H1 (cell line): ENCODE measurements around the gene BCAS1. TPM values are rescaled to one million over a fixed set of nuclear protein-coding genes. Genes with fewer than 3 reads are reported as not detected.

Experiments
- CTCF ChIA-PET: fragments of 300-600 bp; sonication (Branson Sonifier 250); formaldehyde crosslinking; loops from one replicate; lab custom pipeline; 2021; ENCODE audit not compliant: partially characterized antibody; lab: Charles Lee
- POLR2A ChIA-PET: fragments of 300-600 bp; sonication (Branson Sonifier 250); formaldehyde crosslinking; loops from one replicate; lab custom pipeline; 2021; ENCODE audit warnings: inconsistent platforms; ENCODE audit not compliant: partially characterized antibody; lab: Charles Lee
- DNase-seq, 2 experiments: peaks; one replicate each; pipeline versions ENCODE4 v3.0.0 to v3.0.0-alpha.2; 2010 to 2022; ENCODE audit warnings: low spot score in 2 of 2, low read depth in 1 of 2, mixed read lengths in 1 of 2
- FAIRE-seq: peaks from 2 replicates; lab custom pipeline; 2011; peaks lifted over from hg19 to GRCh38; lab: Jason Lieb, UNC
- H2AFZ ChIP-seq: 2 replicates; pipeline ENCODE4 v1.8.1; 2012; ENCODE audit warnings: low read length, inconsistent platforms
- H2AK5ac ChIP-seq: 2 replicates; pipeline ENCODE4 v1.6.1; 2013; ENCODE audit warnings: low read depth, low read length
- H2BK120ac ChIP-seq: replicated peaks from 2 replicates; pipeline ENCODE3; 2013; ENCODE audit warnings: low read depth, low read length, inconsistent platforms
- H2BK12ac ChIP-seq: 2 replicates; pipeline ENCODE4 v1.6.1; 2013; ENCODE audit warnings: low read depth, low read length
- H2BK15ac ChIP-seq: 2 replicates; pipeline ENCODE4 v1.6.1; 2013; ENCODE audit warnings: low read length
- H2BK20ac ChIP-seq: 2 replicates; pipeline ENCODE4 v1.6.1; 2013; ENCODE audit warnings: low read length
- H2BK5ac ChIP-seq: 2 replicates; pipeline ENCODE4 v1.6.1; 2013; ENCODE audit warnings: low read depth, low read length
- H3K14ac ChIP-seq: 2 replicates; pipeline ENCODE4 v1.6.1; 2013; ENCODE audit warnings: inconsistent platforms; ENCODE audit not compliant: insufficient read length
- H3K18ac ChIP-seq: 2 replicates; pipeline ENCODE4 v1.6.1; 2013; ENCODE audit warnings: low read length; ENCODE audit errors: extremely low read depth
- H3K23ac ChIP-seq: 2 replicates; pipeline ENCODE4 v1.6.1; 2013; ENCODE audit warnings: inconsistent platforms; ENCODE audit not compliant: insufficient read length
- H3K23me2 ChIP-seq: 2 replicates; pipeline ENCODE4 v1.6.1; 2013; ENCODE audit warnings: low read depth, low read length
- H3K27ac ChIP-seq: 2 replicates; pipeline ENCODE4 v1.6.1; 2011; ENCODE audit warnings: low read depth, low read length, inconsistent platforms
- H3K27me3 ChIP-seq, 4 experiments: replicated peaks in 1 of 4; 1 replicate in 1 of 4; 2 replicates in 3 of 4; pipeline versions ENCODE4 v1.6.1 to v1.8.1; 2011 to 2013; ENCODE audit warnings: low read length in 3 of 4, mild to moderate bottlenecking in 3 of 4, inconsistent platforms in 2 of 4, mixed read lengths in 2 of 4, moderate library complexity in 1 of 4; ENCODE audit not compliant: control insufficient read depth in 3 of 4, insufficient read depth in 3 of 4; ENCODE audit errors: extremely low read depth in 1 of 4
- H3K36me3 ChIP-seq, 4 experiments: 2 replicates each; pipeline versions ENCODE4 v1.6.1 to v1.8.1; 2011 to 2013; ENCODE audit warnings: mild to moderate bottlenecking in 4 of 4, low read length in 3 of 4, moderate library complexity in 2 of 4, control low read depth in 1 of 4, inconsistent platforms in 1 of 4; ENCODE audit not compliant: insufficient read depth in 4 of 4, control insufficient read depth in 2 of 4
- H3K4ac ChIP-seq: replicated peaks from 2 replicates; pipeline ENCODE3; 2013; ENCODE audit warnings: low read length, low read depth, mixed read lengths, inconsistent platforms; ENCODE audit not compliant: insufficient read length
- H3K4me1 ChIP-seq, 4 experiments: replicated peaks in 1 of 4; 1 replicate in 1 of 4; 2 replicates in 3 of 4; pipeline versions ENCODE4 v1.6.1 to v1.8.1; 2011 to 2013; ENCODE audit warnings: low read length in 3 of 4, inconsistent platforms in 2 of 4, mixed read lengths in 1 of 4; ENCODE audit not compliant: insufficient read depth in 4 of 4, control insufficient read depth in 3 of 4
- H3K4me2 ChIP-seq, 2 experiments: 2 replicates each; pipeline versions ENCODE4 v1.6.1 to v1.8.1; 2011 to 2013; ENCODE audit warnings: low read depth in 2 of 2, low read length in 2 of 2, control low read depth in 1 of 2, inconsistent platforms in 1 of 2, mild to moderate bottlenecking in 1 of 2; ENCODE audit not compliant: insufficient read depth in 1 of 2
- H3K4me3 ChIP-seq, 4 experiments: fragments of 200-600, 300-600 bp in 1 of 4; sonication (generic), shearing (Covaris generic), sonication (Bioruptor Twin) in 1 of 4; 2 replicates each; pipeline versions ENCODE4 v1.5.1 to v1.8.1; 2011 to 2016; ENCODE audit warnings: low read length in 4 of 4, low read depth in 3 of 4, control low read depth in 2 of 4, inconsistent platforms in 2 of 4, mild to moderate bottlenecking in 2 of 4, mixed read lengths in 1 of 4, moderate library complexity in 1 of 4; ENCODE audit not compliant: insufficient read depth in 2 of 4; ENCODE audit errors: extremely low read depth in 1 of 4
- H3K56ac ChIP-seq: replicated peaks from 2 replicates; pipeline ENCODE3; 2013; ENCODE audit warnings: low read depth, mild to moderate bottlenecking, mixed read lengths, low read length, inconsistent platforms; ENCODE audit not compliant: insufficient read length
- H3K79me1 ChIP-seq: 2 replicates; pipeline ENCODE4 v1.6.1; 2013; ENCODE audit warnings: low read depth, low read length, control low read depth
- H3K79me2 ChIP-seq, 2 experiments: 2 replicates each; pipeline versions ENCODE4 v1.6.1 to v1.8.1; 2012 to 2013; ENCODE audit warnings: low read length in 2 of 2, mild to moderate bottlenecking in 2 of 2, inconsistent platforms in 1 of 2; ENCODE audit not compliant: insufficient read depth in 2 of 2, control insufficient read depth in 1 of 2
- H3K9ac ChIP-seq, 4 experiments: replicated peaks in 1 of 4; 1 replicate in 1 of 4; 2 replicates in 3 of 4; pipeline versions ENCODE4 v1.6.1 to v1.8.1; 2011 to 2013; ENCODE audit warnings: low read depth in 3 of 4, low read length in 3 of 4, control low read depth in 2 of 4, mild to moderate bottlenecking in 2 of 4, moderate library complexity in 2 of 4, inconsistent platforms in 1 of 4; ENCODE audit errors: extremely low read depth in 1 of 4
- H3K9me3 ChIP-seq, 2 experiments: 2 replicates each; pipeline versions ENCODE4 v1.6.1 to v1.8.1; 2012 to 2013; ENCODE audit warnings: mild to moderate bottlenecking in 2 of 2, moderate library complexity in 2 of 2, control low read depth in 1 of 2, inconsistent platforms in 1 of 2, low read depth in 1 of 2, low read length in 1 of 2, mixed read lengths in 1 of 2; ENCODE audit not compliant: insufficient read depth in 2 of 2
- H4K20me1 ChIP-seq, 2 experiments: replicated peaks in 1 of 2; 2 replicates each; pipeline versions ENCODE3 to v1.8.1; 2011 to 2013; ENCODE audit warnings: inconsistent platforms in 2 of 2, low read length in 2 of 2, mild to moderate bottlenecking in 1 of 2; ENCODE audit not compliant: insufficient read depth in 2 of 2, control insufficient read depth in 1 of 2
- H4K5ac ChIP-seq: 2 replicates; pipeline ENCODE4 v1.6.1; 2013; ENCODE audit warnings: low read length, low read depth, mixed read lengths, inconsistent platforms; ENCODE audit not compliant: insufficient read length
- H4K8ac ChIP-seq: 2 replicates; pipeline ENCODE4 v1.8.0; 2013; ENCODE audit warnings: mild to moderate bottlenecking, moderate library complexity, low read length, inconsistent platforms; ENCODE audit not compliant: insufficient read depth; ENCODE audit errors: extremely low read depth
- H4K91ac ChIP-seq: replicated peaks from 2 replicates; pipeline ENCODE3; 2013; ENCODE audit warnings: low read length, mixed read lengths, inconsistent platforms; ENCODE audit not compliant: insufficient read length
- BCL11A ChIP-seq, 2 experiments: IDR thresholded peaks; one replicate each; pipeline ENCODE4 v1.6.1; 2011; ENCODE audit warnings: low read depth in 2 of 2, low read length in 2 of 2, mild to moderate bottlenecking in 2 of 2
- CEBPB ChIP-seq: IDR thresholded peaks from 2 replicates; pipeline ENCODE4 v1.6.1; 2012; ENCODE audit warnings: low read depth, low read length
- E2F6 ChIP-seq: IDR thresholded peaks from 2 replicates; pipeline ENCODE4 v1.6.1; 2012; ENCODE audit warnings: inconsistent platforms
- FOSL1 ChIP-seq: IDR thresholded peaks from 2 replicates; pipeline ENCODE4 v1.6.1; 2011; ENCODE audit warnings: mild to moderate bottlenecking, low read depth, low read length, moderate library complexity; ENCODE audit not compliant: insufficient read depth
- JUND ChIP-seq: IDR thresholded peaks from 2 replicates; pipeline ENCODE4 v1.6.1; 2011; ENCODE audit warnings: mild to moderate bottlenecking, improper control_type of control experiment, low read length
- KDM1A ChIP-seq: fragments of 200-600, 300-600 bp; sonication (generic); IDR thresholded peaks from 2 replicates; pipeline ENCODE4 v1.7.1; 2016; ENCODE audit warnings: mild to moderate bottlenecking, low read length, borderline replicate concordance
- PHF8 ChIP-seq: fragments of 200-600 bp; sonication (generic); conservative IDR thresholded peaks from 2 replicates; pipeline ENCODE4 v1.7.1; 2012; ENCODE audit warnings: low read depth, mild to moderate bottlenecking, inconsistent platforms, low read length, moderate library complexity
- POLR2A ChIP-seq, 2 experiments: IDR thresholded peaks; 1 replicate in 1 of 2; 2 replicates in 1 of 2; pipeline ENCODE4 v1.6.1; 2011; ENCODE audit warnings: low read depth in 2 of 2, low read length in 2 of 2, mild to moderate bottlenecking in 2 of 2; ENCODE audit errors: control extremely low read depth in 1 of 2
- RXRA ChIP-seq: IDR thresholded peaks from 2 replicates; pipeline ENCODE4 v1.6.1; 2011; ENCODE audit warnings: low read depth, mild to moderate bottlenecking, low read length, moderate library complexity; ENCODE audit not compliant: insufficient read depth
- TAF1 ChIP-seq: IDR thresholded peaks from 2 replicates; pipeline ENCODE4 v1.6.1; 2011; ENCODE audit warnings: mild to moderate bottlenecking, low read depth, low read length
- TBP ChIP-seq: IDR thresholded peaks from 2 replicates; pipeline ENCODE4 v1.6.1; 2011; ENCODE audit warnings: low read depth, low read length, improper control_type of control experiment
- ZNF274 ChIP-seq: IDR thresholded peaks from 2 replicates; pipeline ENCODE4 v1.7.0; 2012; ENCODE audit warnings: low read length, borderline replicate concordance; ENCODE audit errors: extremely low read depth
- WGBS, 2 experiments: shearing (Covaris generic) in 1 of 2; methylation state at CpG; one replicate each; pipeline versions ENCODE4 v1.1.6 to v1.1.7; 2013 to 2015; ENCODE audit warnings: low lambda C conversion rate in 2 of 2, mixed read lengths in 2 of 2, inconsistent platforms in 1 of 2, low coverage in 1 of 2, missing lambda C conversion rate in 1 of 2; ENCODE audit not compliant: insufficient replicate concordance in 2 of 2, insufficient coverage in 1 of 2, insufficient read length in 1 of 2; ENCODE audit errors: extremely low coverage in 1 of 2, missing lambda C conversion rate in 1 of 2; 5-methylcytosine and 5-hydroxymethylcytosine counted together
- polyA plus RNA-seq, 7 experiments: library from polyadenylated mRNA; depleted of rRNA in 3 of 7; stranded (reverse) in 5 of 7; unstranded in 2 of 7; fragments of >200 nt in 5 of 7; fragments of 200-250 nt in 2 of 7; gene quantifications; 1 replicate in 5 of 7; 2 replicates in 1 of 7; 4 replicates in 1 of 7; pipeline versions ENCODE4 v1.2.1 to v1.2.3, GENCODE V29; 2011 to 2013; ENCODE audit warnings: missing spikeins in 2 of 7, mixed read lengths in 2 of 7
- total RNA-seq: library from RNA; stranded (reverse); fragmentation: NEBNext Ultra II Directional; extraction: Animal tissue kit (Norgen Biotek cat#: 25700); gene quantifications from 2 replicates; pipeline ENCODE4 v1.2.1, GENCODE V29; 2021

The BCAS1 gene
- total and polyA plus RNA-seq, 2 of the 8 experiments (the other 6 are each of a cell fraction or from before 2014, with no cell fraction given): 0.06 to 0.19 TPM

DNA sequence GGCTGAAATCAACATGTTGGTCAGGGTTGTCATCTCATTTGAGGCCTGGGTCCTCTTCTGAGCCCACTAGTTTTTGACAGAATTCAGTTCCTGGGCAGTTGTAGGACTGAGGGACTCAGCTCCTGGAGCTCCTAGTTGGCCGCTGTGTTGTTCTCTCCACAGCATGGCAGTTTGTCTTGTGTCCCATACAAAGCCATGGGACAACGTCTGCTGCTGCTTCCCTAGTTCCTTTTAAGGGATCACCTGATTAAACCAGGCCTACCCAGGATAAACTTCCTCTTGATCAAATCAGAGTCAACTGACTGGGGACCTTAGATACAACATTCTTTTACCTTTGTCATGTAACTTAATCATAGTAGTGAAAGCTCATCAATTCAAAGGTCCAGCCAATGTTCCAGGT is 141.0 kb downstream of the BCAS1 start:
- no peaks in the 10 kb centered on the region for H3K36me3 ChIP-seq
- no peak overlapping the region for H2AK5ac ChIP-seq
- no peak overlapping the region for H3K18ac ChIP-seq
- no peak overlapping the region for H2BK15ac ChIP-seq
- H3K9me3 ChIP-seq: no peaks in the 10 kb centered on the region
- H3K14ac ChIP-seq: no peak overlapping the region
- H4K5ac ChIP-seq: no peak overlapping the region
- no peak overlapping the region for H3K4me2 ChIP-seq
- H2AFZ ChIP-seq: peak overlapping the region; percentile 34; the same call in 1 of the 2 replicates
- no peak overlapping the region for H3K23ac ChIP-seq
- H3K9ac ChIP-seq: no peak overlapping the region
- ChIA-PET CTCF (interaction anchor here (0.7 to 2.7 kb wide), 5 partner anchors 10 to 269 kb away, joined by 3 to 9 read pairs (median 7); no protein-coding TSS in a partner anchor), POLR2A (no interaction called here)
- FAIRE-seq (no peak), DNase-seq (no peak)
- no peak overlapping the region for H2BK120ac ChIP-seq
- H3K23me2 ChIP-seq: no peaks in the 10 kb centered on the region
- no peak overlapping the region for H3K56ac ChIP-seq
- no peak overlapping the region for H3K4ac ChIP-seq
- TF ChIP-seq E2F6: no peak
- no peak for TF ChIP-seq JUND
- no peak for TF ChIP-seq ZNF274
- TF ChIP-seq POLR2A (IDR thresholded peaks at IDR 0.05; ENCODE audit: control extremely low read depth in 1 of 2, low read depth in 2 of 2, low read length in 2 of 2): no peak
- TF ChIP-seq BCL11A (IDR thresholded peaks at IDR 0.05; ENCODE audit: low read depth in 2 of 2, low read length in 2 of 2): no peak
- no peak for TF ChIP-seq PHF8
- TF ChIP-seq FOSL1: no peak
- TF ChIP-seq CEBPB: no peak
- TF ChIP-seq KDM1A: no peak
- TF ChIP-seq RXRA: no peak
- TF ChIP-seq TBP: no peak
- no peak for TF ChIP-seq TAF1
- no peak overlapping the region for H2BK12ac ChIP-seq
- H3K4me3 ChIP-seq: no peak overlapping the region
- H4K91ac ChIP-seq: no peak overlapping the region
- H2BK5ac ChIP-seq: no peak overlapping the region
- peaks cover 0 to 4% (median 2%) of the 10 kb centered on the region in 4 experiments; a peak in 6 of 7 replicates for H3K4me1 ChIP-seq
- WGBS, 2 experiments: 82% methylated on average over 2 of the region's 2 CpGs; no CpG with 5 or more reads in 1 of the 2 experiments
- no peaks in the 10 kb centered on the region for H4K20me1 ChIP-seq
- no peaks in the 10 kb centered on the region for H3K27me3 ChIP-seq
- H2BK20ac ChIP-seq: no peak overlapping the region
- H3K27ac ChIP-seq: no peak overlapping the region
- H4K8ac ChIP-seq: no peak overlapping the region
- no peaks in the 10 kb centered on the region for H3K79me2 ChIP-seq
- H3K79me1 ChIP-seq: no peaks in the 10 kb centered on the region
